Effector memory CD4-positive, alpha-beta T cell (primary cell): ENCODE results near the gene FIBP.

Experiments
- DNase-seq, 3 donors: peaks; one replicate each; pipeline ENCODE4 v3.0.0-alpha.2; 2020
- H3K27ac ChIP-seq: 2 replicates; pipeline ENCODE4 v1.7.0; 2013; ENCODE audit warnings: mild to moderate bottlenecking, low read length, moderate library complexity; ENCODE audit not compliant: insufficient read depth, poor library complexity, severe bottlenecking
- H3K27me3 ChIP-seq: replicated peaks from 2 replicates; pipeline ENCODE4 v1.7.0; 2013; ENCODE audit warnings: mild to moderate bottlenecking, low read length; ENCODE audit not compliant: insufficient read depth, control insufficient read depth, poor library complexity, severe bottlenecking
- H3K36me3 ChIP-seq: 2 replicates; pipeline ENCODE4 v1.7.0; 2013; ENCODE audit warnings: mild to moderate bottlenecking, low read length, moderate library complexity; ENCODE audit not compliant: control insufficient read depth, insufficient read depth
- H3K4me1 ChIP-seq: 2 replicates; pipeline ENCODE4 v1.7.0; 2013; ENCODE audit warnings: low read length, mild to moderate bottlenecking; ENCODE audit not compliant: control insufficient read depth, insufficient read depth, poor library complexity, severe bottlenecking
- H3K4me3 ChIP-seq: 2 replicates; pipeline ENCODE4 v1.7.0; 2013; ENCODE audit warnings: low read length, low read depth, mild to moderate bottlenecking; ENCODE audit not compliant: insufficient read depth, poor library complexity, severe bottlenecking
- H3K9me3 ChIP-seq: 2 replicates; pipeline ENCODE4 v1.7.0; 2013; ENCODE audit warnings: mild to moderate bottlenecking, low read length, moderate library complexity; ENCODE audit not compliant: control insufficient read depth
- total RNA-seq, 3 donors: gene quantifications; one replicate each; lab custom pipeline; 2026; lab: John Stamatoyannopoulos, UW

Gene FIBP
- total RNA-seq = 20.8 to 24.4 (median 23.7) reads per million in 3 donors

DNA sequence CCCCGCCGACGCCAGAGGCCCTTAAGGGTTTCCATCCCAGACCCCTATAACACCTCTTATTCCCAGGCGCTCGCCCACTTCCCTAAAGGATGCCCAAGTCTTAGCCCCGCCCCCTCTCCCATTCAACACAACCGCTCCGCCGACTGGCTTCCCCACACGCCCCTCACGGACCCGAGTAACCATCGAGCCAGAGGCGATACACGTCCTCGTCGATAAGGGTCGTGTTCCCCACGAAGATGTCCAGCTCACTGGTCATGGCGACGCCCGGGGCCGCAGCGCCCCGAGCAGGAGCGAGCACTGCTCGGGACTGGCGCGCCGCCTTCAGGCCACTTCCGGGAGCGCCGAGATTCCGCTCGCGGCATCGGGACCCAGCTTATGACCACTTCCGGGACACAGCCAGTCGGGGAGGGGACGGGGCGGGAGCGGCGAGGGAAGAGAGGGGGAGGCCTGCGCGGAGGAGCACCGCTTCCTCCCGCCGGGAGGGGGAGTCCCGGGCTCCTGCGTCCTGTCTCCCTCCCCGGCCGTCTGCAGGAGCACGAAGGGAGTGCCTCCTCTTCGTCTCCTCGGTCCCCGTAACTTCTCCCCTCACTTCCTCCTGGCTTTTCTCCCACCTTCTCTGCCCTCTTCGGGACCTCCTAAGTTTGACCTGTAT is at the start of gene FIBP:
Gene FIBP, minus strand, starts transcription at position 309 of the 652 bp plus-strand sequence. Its CDS starts 53 bp downstream, at position 256.
- H3K27me3 ChIP-seq = no peaks in the 10 kb centered on the region

DNA sequence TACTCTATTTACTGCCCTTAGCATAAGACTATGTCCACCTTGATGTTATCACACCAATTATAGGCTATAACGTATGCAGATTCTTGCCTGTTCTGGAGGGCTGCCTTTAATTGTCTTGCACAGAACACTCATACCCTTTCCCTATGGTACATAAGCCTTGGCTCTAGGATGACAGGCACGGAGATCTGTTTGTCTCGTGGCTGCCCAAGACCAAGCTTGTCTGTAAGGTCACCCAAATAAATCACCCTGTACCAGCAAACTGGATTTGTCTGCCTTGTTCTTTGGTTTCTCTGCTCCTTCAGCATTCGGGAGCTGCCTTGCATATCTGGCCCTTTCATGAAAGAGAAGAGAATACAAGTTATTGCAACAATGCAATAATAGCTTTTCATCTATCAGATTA is 49.5 kb upstream of the FIBP start:
- DNase-seq = no peak

More for the DNA sequence above, at the start of gene FIBP:
- H3K36me3 ChIP-seq = peaks cover 16% of the 10 kb centered on the region
- H3K4me1 ChIP-seq = peaks cover 38% of the 10 kb centered on the region
- H3K9me3 ChIP-seq = no peaks in the 10 kb centered on the region
- H3K4me3 ChIP-seq = peak within 1 kb of the TSS; percentile 79
- peak; percentile 92 to 95 (median 93) for DNase-seq
- peak within 1 kb of the TSS; percentile 90 for H3K27ac ChIP-seq

DNA sequence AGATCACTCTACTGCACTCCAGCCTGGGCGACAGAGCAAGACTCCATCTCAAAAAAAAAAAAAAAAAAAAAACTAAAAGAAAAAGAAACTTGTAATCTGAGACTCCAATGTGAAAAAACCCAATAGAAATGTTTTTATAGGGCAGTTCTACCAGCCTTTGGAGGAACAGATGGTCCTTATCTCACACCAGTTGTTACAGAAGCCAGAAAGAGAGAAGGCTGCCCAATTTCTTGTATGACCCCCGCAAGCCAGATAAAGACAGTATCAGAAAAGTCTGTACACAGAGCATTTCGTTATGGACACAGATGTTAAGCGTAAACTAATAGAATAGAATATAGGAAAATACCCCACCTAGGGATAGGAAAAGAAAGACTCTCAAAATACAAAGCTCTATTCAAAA is 45.7 kb upstream of the FIBP start:
- no peak for DNase-seq

More for the DNA sequence above, 49.5 kb upstream of the FIBP start:
- H3K9me3 ChIP-seq = no peaks in the 10 kb centered on the region
- no peak overlapping the region for H3K27ac ChIP-seq
- H3K4me1 ChIP-seq = no peaks in the 10 kb centered on the region
- H3K27me3 ChIP-seq = no peaks in the 10 kb centered on the region
- H3K36me3 ChIP-seq = no peaks in the 10 kb centered on the region
- no peak overlapping the region for H3K4me3 ChIP-seq

DNA sequence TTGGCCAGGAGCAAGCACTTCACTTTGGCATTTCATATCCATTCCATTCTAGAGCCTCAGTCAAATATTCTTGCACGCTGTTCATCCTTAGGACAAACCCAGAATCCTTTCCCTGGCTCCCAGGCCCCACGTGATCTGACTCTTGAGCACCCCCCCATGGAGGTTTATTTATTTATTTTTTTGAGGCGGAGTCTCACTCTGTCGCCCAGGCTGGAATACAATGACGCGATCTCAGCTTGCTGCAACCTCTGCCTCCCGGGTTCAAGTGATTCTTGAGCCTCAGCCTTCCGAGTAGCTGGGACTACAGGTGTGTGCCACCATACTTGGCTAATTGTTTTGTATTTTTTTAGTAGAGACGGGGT is 44.3 kb upstream of the FIBP start:
- no peaks in the 10 kb centered on the region for H3K36me3 ChIP-seq
- no peak for DNase-seq

More for the DNA sequence above, 45.7 kb upstream of the FIBP start:
- no peaks in the 10 kb centered on the region for H3K36me3 ChIP-seq
- H3K27ac ChIP-seq = no peak overlapping the region
- no peaks in the 10 kb centered on the region for H3K27me3 ChIP-seq
- peaks cover 3% of the 10 kb centered on the region for H3K4me1 ChIP-seq
- H3K9me3 ChIP-seq = no peaks in the 10 kb centered on the region
- no peak overlapping the region for H3K4me3 ChIP-seq

DNA sequence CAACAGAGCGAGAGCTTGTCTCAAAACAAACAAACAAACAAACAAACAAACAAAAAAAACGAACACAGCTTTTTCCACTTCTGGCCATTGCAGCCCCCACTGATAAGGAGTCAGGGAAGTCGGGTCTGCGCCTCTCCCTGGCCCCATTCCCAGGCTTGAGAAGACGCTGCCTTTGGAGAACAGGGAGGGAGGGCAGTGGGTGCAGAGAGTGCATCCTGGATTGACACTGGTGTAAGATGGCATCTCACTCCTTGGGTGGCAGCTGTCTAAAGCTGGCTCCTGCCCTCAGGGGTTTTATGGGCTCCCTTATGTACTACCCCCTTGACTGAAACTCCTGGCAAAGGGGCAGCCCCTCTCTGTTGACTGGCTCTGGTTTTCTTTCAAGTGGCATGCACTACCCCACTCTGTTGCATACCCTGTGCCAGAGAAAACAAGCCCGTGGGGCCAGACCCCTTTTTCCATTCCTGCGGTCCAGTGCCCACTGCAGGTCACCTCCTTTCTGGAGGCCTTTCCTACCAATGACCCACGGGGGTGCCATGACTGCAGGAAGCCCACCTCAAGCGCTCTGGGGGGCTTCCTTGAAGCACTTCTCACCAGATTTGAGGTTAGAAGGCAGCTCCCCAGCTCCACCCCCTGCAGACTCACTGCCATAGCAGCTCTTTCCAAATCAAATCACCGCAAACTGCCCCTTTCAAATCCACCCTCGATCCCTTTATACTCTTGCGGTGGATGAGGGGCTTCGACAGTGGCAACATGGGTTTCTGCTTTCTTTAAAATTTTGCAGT is 43.7 kb upstream of the FIBP start:
- no peak for DNase-seq
- Histone ChIP-seq H3K4me1 (peaks cover 15% of the 10 kb centered on the region), H3K27me3 (no peaks in the 10 kb centered on the region), H3K4me3 (no peak overlapping the region), H3K27ac (no peak overlapping the region), H3K9me3 (no peaks in the 10 kb centered on the region), H3K36me3 (no peaks in the 10 kb centered on the region)

More for the DNA sequence above, 44.3 kb upstream of the FIBP start:
- Histone ChIP-seq H3K4me3 (no peak overlapping the region), H3K9me3 (no peaks in the 10 kb centered on the region), H3K27ac (no peak overlapping the region), H3K4me1 (peaks cover 13% of the 10 kb centered on the region), H3K27me3 (no peaks in the 10 kb centered on the region)

DNA sequence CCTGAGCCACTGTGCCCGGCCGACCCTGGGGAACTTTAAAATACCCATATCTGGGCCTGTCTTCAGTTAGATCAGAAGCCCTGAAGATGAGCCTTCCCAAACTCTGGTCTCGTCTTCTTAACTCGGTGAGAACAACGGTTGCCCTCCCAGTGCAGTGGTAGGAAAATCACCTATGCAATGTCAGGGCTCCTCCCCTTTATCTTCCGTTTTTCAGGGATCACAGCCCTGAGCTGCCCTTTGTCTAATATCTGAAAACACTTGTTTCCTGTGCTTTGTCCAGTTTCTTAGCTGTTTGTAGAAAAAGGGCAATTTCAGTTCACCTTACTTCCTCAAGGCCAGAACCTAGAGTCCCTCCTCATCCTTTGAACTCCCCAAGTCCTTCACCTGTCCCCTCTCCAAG is 40.4 kb upstream of the FIBP start:
- H3K27ac ChIP-seq = peak overlapping the region; percentile 81
- peaks cover 2% of the 10 kb centered on the region for H3K36me3 ChIP-seq
- no peak overlapping the region for H3K4me3 ChIP-seq
- no peak for DNase-seq
- H3K27me3 ChIP-seq = no peaks in the 10 kb centered on the region
- peaks cover 15% of the 10 kb centered on the region for H3K4me1 ChIP-seq
- no peaks in the 10 kb centered on the region for H3K9me3 ChIP-seq

DNA sequence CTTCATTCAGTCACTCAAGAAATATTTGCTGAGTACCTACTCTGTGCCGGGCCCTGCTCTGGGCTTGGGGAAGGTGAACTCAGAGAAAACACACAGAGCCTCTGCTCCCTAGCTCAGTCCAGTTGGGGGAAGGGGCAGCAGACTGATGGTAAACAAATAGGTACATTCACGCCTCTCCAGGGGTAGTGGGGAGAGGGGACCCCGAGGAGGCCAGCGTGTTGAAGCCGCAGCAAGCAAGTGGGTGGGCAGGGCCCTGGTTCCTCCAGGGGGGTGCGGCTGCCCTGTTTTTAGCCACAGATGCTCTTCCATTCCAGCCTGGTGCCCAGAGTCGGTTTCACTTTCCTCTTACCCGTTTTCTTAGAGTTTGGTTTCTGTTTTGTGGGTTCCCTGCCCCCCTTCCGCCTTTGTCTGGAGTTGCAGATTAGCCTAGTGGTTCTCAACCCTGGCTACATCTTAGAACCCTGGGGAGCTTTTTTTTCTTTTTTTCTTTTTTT is 39.7 kb upstream of the FIBP start:
- Histone ChIP-seq H3K9me3 (no peaks in the 10 kb centered on the region), H3K4me1 (peaks cover 15% of the 10 kb centered on the region), H3K4me3 (peak overlapping the region; percentile 31), H3K36me3 (peaks cover 2% of the 10 kb centered on the region), H3K27me3 (no peaks in the 10 kb centered on the region), H3K27ac (peak overlapping the region; percentile 81)
- peak; percentile 63 to 72 (median 63) for DNase-seq

DNA sequence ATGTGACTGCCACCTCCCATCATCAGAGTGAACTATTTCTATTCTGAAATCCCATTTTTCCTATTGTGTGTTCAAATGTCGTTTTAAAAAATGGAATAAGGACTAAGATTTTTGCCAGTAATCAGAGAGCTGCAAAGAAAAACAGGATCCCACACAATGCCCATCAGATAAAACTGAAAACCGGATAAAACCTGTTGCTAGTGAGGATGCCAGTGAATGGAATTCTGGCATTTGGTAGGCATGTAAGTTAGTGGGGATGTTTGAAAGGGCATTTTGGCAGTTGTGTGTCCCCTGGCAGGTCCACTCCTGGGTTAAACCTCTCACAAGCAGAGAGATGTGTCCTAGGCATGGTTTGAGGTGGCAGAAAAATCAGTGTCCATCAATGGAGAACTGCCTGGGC is 37.1 kb upstream of the FIBP start:
- Histone ChIP-seq H3K27me3 (no peaks in the 10 kb centered on the region), H3K4me3 (no peak overlapping the region), H3K27ac (no peak overlapping the region), H3K36me3 (peaks cover 12% of the 10 kb centered on the region), H3K9me3 (no peaks in the 10 kb centered on the region), H3K4me1 (peaks cover 23% of the 10 kb centered on the region)
- no peak for DNase-seq

DNA sequence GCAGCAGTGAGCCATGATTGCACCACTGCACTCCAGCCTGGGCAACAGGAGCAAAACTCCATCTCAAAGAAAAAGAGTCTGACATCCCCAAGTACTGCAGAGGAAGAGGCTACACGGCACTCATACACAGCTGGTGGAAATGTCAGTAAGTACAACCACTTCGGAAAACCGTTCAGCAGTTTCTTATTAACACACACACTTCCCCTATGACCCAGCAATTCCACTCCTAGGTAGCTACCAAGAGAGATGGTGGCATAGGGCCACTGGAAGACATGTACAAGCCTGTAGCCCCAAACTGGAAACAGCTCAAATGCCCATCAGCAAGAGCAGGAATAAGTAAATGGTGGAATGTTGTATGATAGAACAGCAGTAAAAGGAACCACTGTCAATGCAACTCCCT is 34.3 kb upstream of the FIBP start:
- H3K4me3 ChIP-seq = no peak overlapping the region
- H3K9me3 ChIP-seq = no peaks in the 10 kb centered on the region
- H3K36me3 ChIP-seq = peaks cover 12% of the 10 kb centered on the region
- DNase-seq = no peak
- no peaks in the 10 kb centered on the region for H3K27me3 ChIP-seq
- H3K4me1 ChIP-seq = peaks cover 25% of the 10 kb centered on the region
- H3K27ac ChIP-seq = no peak overlapping the region

DNA sequence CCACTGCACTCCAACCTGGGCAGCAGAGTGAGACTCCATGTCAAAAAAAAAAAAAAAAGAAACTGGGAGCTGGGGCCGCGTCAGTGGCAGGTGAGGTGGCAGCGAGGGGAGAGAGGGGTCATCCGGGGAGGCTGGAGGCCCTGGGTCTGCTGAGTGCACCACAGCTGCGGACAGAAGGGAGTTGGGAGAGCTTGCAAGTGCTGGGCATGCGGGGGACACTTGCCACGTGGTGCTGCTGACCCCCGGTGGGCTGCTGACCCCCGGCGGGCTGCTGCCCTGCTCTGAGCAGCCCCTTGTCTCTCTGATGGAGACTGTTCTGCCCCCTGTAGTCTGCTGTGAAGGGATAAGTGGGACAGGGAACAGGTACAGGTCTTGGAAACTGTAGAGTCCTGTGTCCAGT is 33.6 kb upstream of the FIBP start:
- peaks cover 12% of the 10 kb centered on the region for H3K36me3 ChIP-seq
- no peaks in the 10 kb centered on the region for H3K27me3 ChIP-seq
- no peak for DNase-seq
- H3K27ac ChIP-seq = no peak overlapping the region
- peaks cover 30% of the 10 kb centered on the region for H3K4me1 ChIP-seq
- H3K9me3 ChIP-seq = no peaks in the 10 kb centered on the region
- no peak overlapping the region for H3K4me3 ChIP-seq
